Activated naive CD4-positive, alpha-beta T cell treated with anti-CD3 and anti-CD28 coated beads, Interleukin-2, amount 10 ng/mL, durations not matched to agents 7 days and 5 days (primary cell): Measurements from ENCODE around the gene ACER1.

Experiments
- CTCF ChIA-PET: fragments of 350-600 bp; sonication (Branson Sonifier 250); formaldehyde crosslinking; loops from one replicate; lab custom pipeline; 2021; ENCODE audit warnings: antibody characterized with exemption; lab: Charles Lee
- DNase-seq: peaks from one replicate; pipeline ENCODE4 v3.0.0-alpha.2; 2020
- H3K27ac Mint-ChIP-seq: one replicate; pipeline ENCODE4 v1.8.0; 2021; ENCODE audit warnings: mild to moderate bottlenecking, moderate library complexity, mixed read lengths
- H3K27me3 Mint-ChIP-seq: one replicate; pipeline ENCODE4 v1.8.0; 2021; ENCODE audit warnings: mild to moderate bottlenecking, mixed read lengths
- H3K36me3 Mint-ChIP-seq: one replicate; pipeline ENCODE4 v1.8.0; 2021; ENCODE audit warnings: mixed read lengths
- H3K4me1 Mint-ChIP-seq: one replicate; pipeline ENCODE4 v1.8.0; 2021; ENCODE audit warnings: mixed read lengths
- H3K4me3 Mint-ChIP-seq: one replicate; pipeline ENCODE4 v1.8.0; 2021; ENCODE audit warnings: mild to moderate bottlenecking, moderate library complexity, mixed read lengths
- H3K9me3 Mint-ChIP-seq: one replicate; pipeline ENCODE4 v1.8.0; 2021; ENCODE audit warnings: mixed read lengths

Gene ACER1

DNA sequence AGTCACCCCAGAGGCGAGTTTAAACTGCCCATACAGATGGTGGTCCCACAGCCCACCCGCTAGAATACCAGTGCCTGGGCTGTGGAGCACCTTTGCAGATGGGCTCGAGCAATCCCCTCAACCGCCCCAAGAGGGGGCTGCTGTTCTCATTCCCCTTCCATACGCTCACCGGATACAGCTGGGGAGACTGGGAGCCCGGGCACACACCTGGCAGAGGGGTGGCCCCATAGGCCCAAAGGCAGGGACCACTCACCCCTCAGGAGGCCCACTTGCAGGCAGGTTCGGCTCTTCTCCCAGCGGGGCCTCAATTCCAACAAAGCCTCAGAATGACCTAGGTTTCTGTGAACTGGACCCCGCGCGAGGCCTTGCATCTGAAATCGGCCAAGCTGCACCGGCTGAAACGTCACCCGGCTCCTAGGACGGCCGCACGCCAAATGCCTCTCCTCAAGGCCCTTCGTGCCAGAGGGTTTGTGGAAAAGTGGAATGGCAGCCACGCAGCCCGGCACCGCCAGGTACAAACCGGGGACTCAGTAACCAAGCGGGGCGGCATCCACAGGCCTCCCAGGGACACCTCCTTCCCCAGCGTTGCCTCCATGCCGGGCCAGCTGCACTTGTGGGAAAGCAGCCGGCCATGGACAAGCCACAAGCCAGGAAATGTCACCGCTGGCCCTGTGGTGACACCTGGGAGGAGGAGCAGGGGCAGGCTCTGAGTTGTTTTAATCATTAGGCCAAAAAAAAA, 72.3 kb downstream of the ACER1 start:
- no peak overlapping the region for H3K27ac Mint-ChIP-seq
- peak; percentile 56 for DNase-seq
- H3K9me3 Mint-ChIP-seq = no peaks in the 10 kb centered on the region
- H3K4me3 Mint-ChIP-seq = no peak overlapping the region
- H3K36me3 Mint-ChIP-seq = peaks cover 8% of the 10 kb centered on the region
- no peaks in the 10 kb centered on the region for H3K4me1 Mint-ChIP-seq
- no peaks in the 10 kb centered on the region for H3K27me3 Mint-ChIP-seq
- CTCF ChIA-PET = interaction anchor here (1.6 to 2.2 kb wide), 2 partner anchors 9 to 16 kb away, joined by 4 to 7 read pairs; no protein-coding TSS in a partner anchor

DNA sequence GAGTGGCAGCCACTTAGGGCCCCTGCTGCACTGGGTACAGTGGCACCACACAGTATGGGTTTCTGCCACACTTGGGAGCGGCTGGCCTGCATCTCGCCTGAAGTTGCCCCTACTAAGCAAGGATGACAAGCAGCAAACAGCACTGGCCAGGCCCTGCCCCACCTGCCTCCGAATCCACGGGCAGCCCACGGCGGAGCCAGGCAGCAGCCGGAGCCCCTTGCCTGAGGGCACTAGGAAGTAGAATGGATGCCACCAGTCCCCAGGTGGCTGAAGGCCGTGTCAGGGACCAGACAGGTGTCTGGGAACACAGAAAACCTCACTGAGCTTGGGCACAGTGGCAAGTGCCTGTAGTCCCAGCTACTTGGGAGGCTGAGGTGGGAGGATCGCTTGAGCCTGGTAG, 73.0 kb downstream of the ACER1 start:
- DNase-seq = no peak
- CTCF ChIA-PET = interaction anchor here (1.2 to 2.2 kb wide), 3 partner anchors 10 to 42 kb away, joined by 4 to 7 read pairs (median 5); no protein-coding TSS in a partner anchor

DNA sequence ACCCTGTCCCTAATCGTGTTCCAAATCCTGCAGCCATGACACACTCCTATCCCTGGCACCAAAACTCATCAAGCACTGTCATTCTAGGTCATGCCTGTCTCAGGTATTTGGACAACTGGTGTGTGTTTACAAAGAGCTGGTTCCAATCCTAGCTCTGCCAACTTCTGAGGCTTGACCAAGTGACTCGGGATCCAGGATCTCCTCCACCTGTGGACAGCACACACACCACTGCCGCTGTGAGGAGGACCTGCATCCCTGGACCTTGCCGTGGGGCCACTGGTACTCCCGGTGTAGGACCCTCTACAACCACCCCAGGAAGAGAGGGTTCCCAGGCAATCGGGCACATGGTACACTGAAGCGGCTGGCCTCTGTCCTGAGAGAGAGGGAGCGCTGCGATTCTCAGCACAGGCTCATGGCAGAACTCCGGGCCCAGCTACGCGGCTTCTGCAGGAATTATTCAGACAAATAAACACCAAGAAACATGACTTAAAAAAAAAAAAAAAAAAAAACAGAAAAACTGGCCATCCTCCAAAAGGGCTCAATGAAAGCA, 74.0 kb downstream of the ACER1 start:
- CTCF ChIA-PET = interaction anchor here (1.2 to 2.2 kb wide), 3 partner anchors 11 to 41 kb away, joined by 4 to 7 read pairs (median 5); no protein-coding TSS in a partner anchor
- peaks cover 11% of the 10 kb centered on the region for H3K36me3 Mint-ChIP-seq
- no peak overlapping the region for H3K4me3 Mint-ChIP-seq
- H3K9me3 Mint-ChIP-seq = no peaks in the 10 kb centered on the region
- H3K27me3 Mint-ChIP-seq = no peaks in the 10 kb centered on the region
- no peaks in the 10 kb centered on the region for H3K4me1 Mint-ChIP-seq
- H3K27ac Mint-ChIP-seq = no peak overlapping the region
- no peak for DNase-seq

More for the DNA sequence above, 73.0 kb downstream of the ACER1 start:
- Mint-ChIP-seq H3K4me3 (no peak overlapping the region), H3K27me3 (no peaks in the 10 kb centered on the region), H3K4me1 (no peaks in the 10 kb centered on the region), H3K9me3 (no peaks in the 10 kb centered on the region), H3K36me3 (peaks cover 8% of the 10 kb centered on the region), H3K27ac (peak overlapping the region; percentile 14)

DNA sequence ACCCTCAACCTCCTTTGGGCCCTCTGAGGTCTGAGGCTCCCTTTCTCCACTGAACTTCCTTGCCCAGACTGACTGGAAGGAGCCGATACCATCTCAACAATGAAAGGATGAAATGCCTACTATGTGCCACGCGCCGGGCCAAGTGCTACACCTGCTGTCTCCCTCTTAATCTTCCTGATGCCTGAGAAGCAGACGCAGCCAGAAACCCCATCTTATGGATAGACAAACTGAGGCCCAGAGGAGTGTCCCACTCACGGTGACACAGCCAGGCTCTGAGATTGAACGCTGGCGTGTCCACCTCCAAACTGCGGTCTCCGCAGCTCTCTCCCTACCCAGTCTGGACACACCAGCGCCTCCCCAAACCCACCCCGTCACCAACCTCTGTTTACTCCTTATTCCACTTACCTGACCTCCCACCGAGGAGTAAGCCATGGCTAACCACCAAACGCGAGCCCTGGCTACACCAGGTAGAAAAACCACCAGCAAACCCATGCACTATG, 74.5 kb downstream of the ACER1 start:
- H3K36me3 Mint-ChIP-seq = peaks cover 11% of the 10 kb centered on the region
- CTCF ChIA-PET = interaction anchor here (1.2 kb wide), 1 partner anchor 41 kb away, joined by 5 read pairs; no protein-coding TSS in a partner anchor
- no peak overlapping the region for H3K4me3 Mint-ChIP-seq
- no peak overlapping the region for H3K27ac Mint-ChIP-seq
- no peaks in the 10 kb centered on the region for H3K9me3 Mint-ChIP-seq
- no peaks in the 10 kb centered on the region for H3K27me3 Mint-ChIP-seq
- DNase-seq = no peak
- no peaks in the 10 kb centered on the region for H3K4me1 Mint-ChIP-seq
